ENCODE measurements around the gene TIAM2. TPM values are rescaled to one million over a fixed set of nuclear protein-coding genes. Genes with fewer than 3 reads are reported as not detected.

The TIAM2 gene
- total and polyA plus RNA-seq, 10 of the 15 experiments (the other 5 are each of a cell fraction or from before 2014, with no cell fraction given), result 1.1 to 10.5 (median 2.3) TPM

GRCh38 chr6:155232848-155233247 is 237.7 kb downstream of the TIAM2 start (continued):
- TF ChIP-seq ZBTB40 (IDR thresholded peaks at IDR 0.05; ENCODE audit: borderline replicate concordance) (no peak), EP300 (IDR thresholded peaks at IDR 0.05; ENCODE audit: borderline replicate concordance in 1 of 2, control insufficient read depth in 1 of 2, low read depth in 2 of 2, low read length in 2 of 2) (no peak), TARDBP (IDR thresholded peaks at IDR 0.05; ENCODE audit: borderline replicate concordance) (no peak), PRDM15 (CRISPR knock-in tag; IDR thresholded peaks at IDR 0.05) (no peak), NFXL1 (IDR thresholded peaks at IDR 0.05; ENCODE audit: borderline replicate concordance) (no peak), ZSCAN29 (IDR thresholded peaks at IDR 0.05) (no peak), NFYA (IDR thresholded peaks at IDR 0.05; ENCODE audit: borderline replicate concordance, low read depth, low read length) (no peak), ASH2L (IDR thresholded peaks at IDR 0.05; ENCODE audit: borderline replicate concordance, low read depth) (no peak), ZBTB4 (CRISPR knock-in tag; IDR thresholded peaks at IDR 0.05) (no peak), BCL11A (IDR thresholded peaks at IDR 0.05; ENCODE audit: low read depth, low read length) (no peak)

Data from GM12878 (cell line).